OCI-LY1 (cell line): ENCODE data around the gene ARG2.
A peak's percentile ranks its signal among the peaks of the same experiment; 100 is the strongest.

Experiments
- H2AFZ ChIP-seq: fragments of 200-600 bp; sonication (generic), shearing (Covaris generic); 2 replicates; pipeline ENCODE4 v1.6.0; 2014; ENCODE audit warnings: antibody characterized with exemption, mild to moderate bottlenecking, low read length
- H3F3A ChIP-seq: fragments of 200-600 bp; sonication (generic), shearing (Covaris generic); 2 replicates; pipeline ENCODE4 v1.6.0; 2014; ENCODE audit warnings: mild to moderate bottlenecking, antibody characterized with exemption, low read length, moderate library complexity; ENCODE audit not compliant: insufficient read depth
- H3K27ac ChIP-seq: fragments of 200-600 bp; sonication (generic); 2 replicates; pipeline ENCODE4 v1.5.1; 2014; ENCODE audit warnings: low read length, mixed run types, mild to moderate bottlenecking, low read depth; ENCODE audit not compliant: poor library complexity, severe bottlenecking
- H3K27me3 ChIP-seq: fragments of 200-600 bp; sonication (generic); 2 replicates; pipeline ENCODE4 v1.6.0; 2014; ENCODE audit warnings: antibody characterized with exemption, mild to moderate bottlenecking, low read length, moderate library complexity; ENCODE audit not compliant: insufficient read depth
- H3K36me3 ChIP-seq: fragments of 200-600 bp; sonication (generic); 2 replicates; pipeline ENCODE4 v1.6.1; 2014; ENCODE audit warnings: mild to moderate bottlenecking, antibody characterized with exemption, low read length, moderate library complexity, mixed read lengths; ENCODE audit not compliant: insufficient read depth
- H3K4me1 ChIP-seq: fragments of 200-600 bp; sonication (generic); 2 replicates; pipeline ENCODE4 v1.5.1; 2014; ENCODE audit warnings: mild to moderate bottlenecking, low read length, moderate library complexity; ENCODE audit not compliant: insufficient read depth, severe bottlenecking
- H3K4me2 ChIP-seq: fragments of 200-600 bp; sonication (generic), shearing (Covaris generic); 2 replicates; pipeline ENCODE4 v1.6.1; 2014; ENCODE audit warnings: low read length
- H3K4me3 ChIP-seq: fragments of 200-600 bp; sonication (generic); 2 replicates; pipeline ENCODE4 v1.5.1; 2014; ENCODE audit warnings: low read length, low read depth, mild to moderate bottlenecking, mixed read lengths; ENCODE audit not compliant: poor library complexity, severe bottlenecking
- H3K79me2 ChIP-seq: fragments of 200-600 bp; shearing (Covaris generic); 2 replicates; pipeline ENCODE4 v1.6.1; 2016; ENCODE audit warnings: mixed run types, low read length, mixed read lengths; ENCODE audit not compliant: insufficient read depth
- H3K9ac ChIP-seq: fragments of 200-600 bp; sonication (generic), shearing (Covaris generic); 2 replicates; pipeline ENCODE4 v1.6.1; 2014; ENCODE audit warnings: mild to moderate bottlenecking, low read length, mixed read lengths
- H3K9me2 ChIP-seq: fragments of 200-600 bp; sonication (generic), shearing (Covaris generic); 2 replicates; pipeline ENCODE4 v1.6.1; 2014; ENCODE audit warnings: low read depth, mild to moderate bottlenecking, low read length, mixed read lengths
- H3K9me3 ChIP-seq: fragments of 200-600 bp; shearing (Covaris generic); 2 replicates; pipeline ENCODE4 v1.6.1; 2014; ENCODE audit warnings: low read length, mixed read lengths
- H4K20me1 ChIP-seq: fragments of 200-600 bp; sonication (generic), shearing (Covaris generic); 2 replicates; pipeline ENCODE4 v1.6.0; 2016; ENCODE audit warnings: mild to moderate bottlenecking, low read length; ENCODE audit not compliant: insufficient read depth
- CTCF ChIP-seq: fragments of 200-600 bp; sonication (generic), shearing (Covaris generic); IDR thresholded peaks from 2 replicates; pipeline ENCODE4 v1.5.1; 2017; ENCODE audit warnings: mild to moderate bottlenecking, antibody characterized with exemption, low read length, moderate library complexity, mixed read lengths
- EZH2 ChIP-seq: fragments of 200-600 bp; sonication (generic), shearing (Covaris generic); IDR thresholded peaks from 2 replicates; pipeline ENCODE4 v1.8.0; 2017; ENCODE audit warnings: borderline replicate concordance, mixed run types, mild to moderate bottlenecking, antibody characterized with exemption, low read length, moderate library complexity, mixed read lengths

ARG2 gene

DNA sequence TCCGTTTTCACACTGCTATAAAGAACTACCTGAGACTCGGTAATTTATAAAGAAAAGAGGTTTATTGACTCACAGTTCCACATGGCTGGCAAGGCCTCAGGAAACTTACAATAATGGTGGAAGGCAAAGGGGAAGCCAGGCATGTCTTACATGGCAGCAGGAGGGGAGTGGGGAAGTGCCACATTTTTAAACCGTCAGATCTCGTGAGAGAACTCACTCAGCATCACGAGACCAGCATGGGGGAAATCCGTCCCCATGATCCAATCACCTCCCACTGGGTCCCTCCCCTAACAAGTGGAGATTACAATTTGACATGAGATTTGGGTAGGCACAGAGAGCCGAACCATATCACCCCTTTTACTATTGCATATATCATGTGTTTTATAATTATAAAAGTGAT, 17.6 kb upstream of the ARG2 start:
- Histone ChIP-seq H3K27ac (peak overlapping the region; percentile 13), H3K27me3 (no peaks in the 10 kb centered on the region), H3K79me2 (peaks cover 11% of the 10 kb centered on the region), H3F3A (no peaks in the 10 kb centered on the region), H3K9me2 (no peaks in the 10 kb centered on the region), H3K9me3 (0 out of 2 replicates have a peak, but pooled peaks cover 2% of the 10 kb centered on the region), H3K4me1 (peaks cover 33% of the 10 kb centered on the region), H3K4me3 (no peak overlapping the region), H2AFZ (peak overlapping the region; percentile 94; the same call in 1 of the 2 replicates), H3K4me2 (peak overlapping the region; percentile 54; the same call in 1 of the 2 replicates), H4K20me1 (no peaks in the 10 kb centered on the region), H3K36me3 (no peaks in the 10 kb centered on the region), H3K9ac (no peak overlapping the region)
- TF ChIP-seq CTCF (no peak), EZH2 (no peak)

GRCh38 chr14:67602995-67603545, 16.6 kb upstream of the ARG2 start:
- Histone ChIP-seq H3K36me3 (no peaks in the 10 kb centered on the region), H3K79me2 (peaks cover 11% of the 10 kb centered on the region), H4K20me1 (no peaks in the 10 kb centered on the region), H3K9ac (peak overlapping the region; percentile 32), H3F3A (no peaks in the 10 kb centered on the region), H3K9me2 (no peaks in the 10 kb centered on the region), H3K9me3 (0 out of 2 replicates have a peak, but pooled peaks cover 2% of the 10 kb centered on the region), H3K4me1 (peaks cover 29% of the 10 kb centered on the region), H3K27ac (peak overlapping the region; percentile 13), H2AFZ (0 out of 2 replicates have a peak overlapping the region, but pooled peaks have one; percentile 94), H3K4me3 (peak overlapping the region; percentile 23), H3K4me2 (peak overlapping the region; percentile 54), H3K27me3 (no peaks in the 10 kb centered on the region)
- TF ChIP-seq EZH2 (no peak), CTCF (no peak)

DNA sequence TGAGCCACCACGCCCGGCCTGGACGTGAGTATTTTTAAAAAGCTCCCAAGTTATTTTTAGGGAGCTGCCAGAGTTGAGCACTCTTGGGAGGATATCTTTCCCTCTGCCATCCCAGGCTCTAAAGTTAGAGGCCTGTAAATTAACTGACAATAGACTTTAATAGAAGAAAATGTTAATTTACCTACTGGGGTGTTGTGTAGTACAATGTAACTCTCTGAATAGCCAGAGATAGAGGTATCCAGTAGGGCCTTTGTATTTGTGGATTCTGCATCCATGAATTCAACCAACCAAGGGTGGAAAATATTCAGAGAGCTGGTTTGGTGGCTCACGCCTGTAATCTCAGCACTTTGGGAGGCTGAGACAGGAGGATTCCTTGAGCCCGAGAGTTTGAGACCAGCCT, 12.1 kb upstream of the ARG2 start:
- no peak overlapping the region for H3K4me3 ChIP-seq
- H3K9me2 ChIP-seq: no peaks in the 10 kb centered on the region
- no peaks in the 10 kb centered on the region for H3K79me2 ChIP-seq

More for the DNA sequence above, 12.1 kb upstream of the ARG2 start:
- no peaks in the 10 kb centered on the region for H3K27me3 ChIP-seq
- H3F3A ChIP-seq: no peaks in the 10 kb centered on the region
- no peak overlapping the region for H3K9ac ChIP-seq
- peaks cover 9% of the 10 kb centered on the region for H3K4me1 ChIP-seq
- no peak overlapping the region for H2AFZ ChIP-seq
- H3K27ac ChIP-seq: no peak overlapping the region
- TF ChIP-seq CTCF (no peak), EZH2 (no peak)
- no peaks in the 10 kb centered on the region for H4K20me1 ChIP-seq
- no peak overlapping the region for H3K4me2 ChIP-seq
- H3K36me3 ChIP-seq: no peaks in the 10 kb centered on the region
- no peaks in the 10 kb centered on the region for H3K9me3 ChIP-seq
